ENCODE data around the gene CIAPIN1.

Gene CIAPIN1

DNA sequence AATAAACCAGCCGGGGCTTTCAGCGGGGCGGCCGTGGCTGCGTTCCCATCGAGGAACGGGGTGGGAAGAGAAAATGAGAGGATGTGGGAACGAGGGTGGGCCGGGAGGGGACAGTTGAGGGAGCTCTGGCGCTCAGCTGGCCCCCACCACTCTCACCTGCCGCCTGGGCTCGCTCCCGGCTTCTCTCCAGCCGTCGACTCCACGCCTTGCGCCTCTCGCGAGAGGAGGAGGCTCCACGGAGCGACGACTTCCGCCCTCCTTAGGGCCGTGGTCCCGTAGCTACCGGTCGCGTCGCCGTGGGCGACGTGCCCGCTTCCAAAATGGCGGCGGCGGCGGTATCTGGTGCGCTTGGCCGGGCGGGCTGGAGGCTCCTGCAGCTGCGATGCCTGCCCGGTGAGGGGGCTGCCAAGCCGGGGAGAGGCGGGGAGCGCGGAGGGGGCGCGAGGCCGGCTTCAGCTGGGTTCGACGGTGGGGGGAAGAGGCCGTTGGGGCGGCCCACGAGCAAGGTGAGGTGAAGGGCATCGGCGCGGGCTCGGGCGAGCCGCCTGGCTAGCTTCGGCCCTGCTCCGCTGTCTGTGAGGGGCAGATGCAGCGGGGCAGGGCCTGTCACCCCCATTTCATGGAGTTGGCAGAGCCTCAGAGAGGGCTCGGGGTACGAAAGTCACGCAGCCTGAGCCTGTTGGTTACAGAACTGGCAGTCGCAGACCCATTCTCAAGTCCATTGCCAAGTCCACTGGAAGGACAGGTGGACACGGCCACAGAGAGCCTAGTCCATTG is at the start of gene CIAPIN1, which contains the start of gene COQ9:
Gene CIAPIN1, minus strand, starts transcription at position 200 of the 777 bp plus-strand sequence. CDS start 6,457 bp downstream, outside the sequence.
Gene COQ9, plus strand, starts transcription at position 294 of the 777 bp plus-strand sequence. Its CDS starts 27 bp downstream, at position 321.
- no peak for FAIRE-seq

DNA sequence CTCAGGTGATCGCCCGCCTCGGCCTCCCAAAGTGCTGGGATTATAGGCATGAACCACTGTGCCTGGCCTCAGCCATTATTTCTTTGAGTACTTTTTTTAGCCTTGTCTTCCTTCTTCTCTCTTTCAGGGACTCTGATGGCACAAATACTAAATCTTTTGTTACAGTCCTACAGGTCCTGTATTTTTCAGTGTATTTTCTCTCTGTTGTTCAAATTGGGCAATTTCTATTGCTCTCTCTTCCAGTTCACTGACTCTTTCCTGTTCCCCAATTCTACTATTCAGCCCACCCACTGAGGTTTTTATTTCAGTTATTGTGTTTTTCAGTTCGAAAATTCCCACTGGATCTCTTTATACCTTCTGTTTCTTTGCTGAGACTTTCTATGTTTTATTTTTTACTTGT is 46.6 kb upstream of the CIAPIN1 start:
- FAIRE-seq = no peak

DNA sequence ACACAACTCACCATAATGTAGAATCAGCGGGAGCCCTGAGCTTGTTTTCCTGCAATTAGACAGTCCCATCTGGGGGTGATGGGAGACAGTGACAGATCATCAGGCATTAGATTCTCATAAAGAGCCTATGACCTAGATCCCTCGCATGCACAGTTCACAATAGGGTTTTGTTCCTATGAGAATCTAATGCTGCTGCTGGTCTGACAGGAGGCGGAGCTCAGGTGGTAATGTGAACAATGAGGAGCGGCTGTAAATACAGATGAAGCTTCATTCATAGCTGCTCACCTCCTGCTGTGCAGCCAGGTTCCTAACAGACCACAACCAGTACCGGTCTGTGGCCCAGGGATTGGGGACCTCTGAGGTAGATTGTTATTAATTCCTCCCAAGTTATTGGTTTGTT is 42.0 kb upstream of the CIAPIN1 start:
- no peak for FAIRE-seq

DNA sequence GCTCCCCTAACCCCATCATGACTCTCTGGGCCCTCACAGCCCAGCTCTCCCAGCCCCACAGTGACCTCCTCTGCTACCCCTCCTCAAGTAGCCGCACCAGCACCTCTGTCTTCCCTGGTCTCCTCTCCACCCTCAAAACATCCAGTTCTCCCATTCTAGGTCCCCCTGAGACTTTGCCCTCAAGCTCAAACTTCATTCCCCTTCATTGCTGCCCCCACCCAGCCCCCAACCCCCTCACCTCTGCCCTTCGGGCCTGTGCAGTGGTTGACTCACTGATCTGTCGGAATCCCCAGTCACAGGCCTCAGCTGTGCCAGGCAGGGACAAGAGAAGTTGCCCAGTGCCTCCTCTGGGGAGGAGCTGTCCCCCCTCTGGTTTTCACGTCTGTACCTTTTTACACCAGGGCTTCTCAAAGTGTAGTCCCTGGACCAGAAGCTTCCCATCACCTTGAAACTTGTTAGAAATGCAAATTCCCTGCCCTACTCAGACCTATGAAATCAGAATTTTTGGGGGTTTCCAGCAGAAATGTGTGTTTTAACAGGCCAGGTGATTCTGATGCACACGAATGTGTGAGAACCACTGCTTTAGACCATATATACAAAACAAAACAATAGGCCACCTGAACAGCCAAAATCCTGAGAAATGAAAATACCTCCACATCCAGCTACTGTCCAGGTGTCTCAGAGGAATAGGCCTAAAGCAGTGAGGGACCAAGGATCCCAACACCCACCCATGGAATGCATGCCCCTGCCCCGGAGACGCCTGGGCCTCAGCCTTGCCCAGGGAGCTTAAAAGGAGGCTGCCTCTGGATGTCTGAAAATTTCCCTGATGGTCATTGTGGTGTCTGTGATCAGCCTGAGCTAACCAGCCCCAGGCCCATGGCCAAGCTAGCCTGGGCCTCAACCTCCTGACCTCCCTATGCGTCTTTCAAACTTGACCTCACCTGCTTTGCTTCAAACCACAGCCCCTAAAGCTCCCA is 40.0 kb upstream of the CIAPIN1 start:
- no peak for FAIRE-seq

DNA sequence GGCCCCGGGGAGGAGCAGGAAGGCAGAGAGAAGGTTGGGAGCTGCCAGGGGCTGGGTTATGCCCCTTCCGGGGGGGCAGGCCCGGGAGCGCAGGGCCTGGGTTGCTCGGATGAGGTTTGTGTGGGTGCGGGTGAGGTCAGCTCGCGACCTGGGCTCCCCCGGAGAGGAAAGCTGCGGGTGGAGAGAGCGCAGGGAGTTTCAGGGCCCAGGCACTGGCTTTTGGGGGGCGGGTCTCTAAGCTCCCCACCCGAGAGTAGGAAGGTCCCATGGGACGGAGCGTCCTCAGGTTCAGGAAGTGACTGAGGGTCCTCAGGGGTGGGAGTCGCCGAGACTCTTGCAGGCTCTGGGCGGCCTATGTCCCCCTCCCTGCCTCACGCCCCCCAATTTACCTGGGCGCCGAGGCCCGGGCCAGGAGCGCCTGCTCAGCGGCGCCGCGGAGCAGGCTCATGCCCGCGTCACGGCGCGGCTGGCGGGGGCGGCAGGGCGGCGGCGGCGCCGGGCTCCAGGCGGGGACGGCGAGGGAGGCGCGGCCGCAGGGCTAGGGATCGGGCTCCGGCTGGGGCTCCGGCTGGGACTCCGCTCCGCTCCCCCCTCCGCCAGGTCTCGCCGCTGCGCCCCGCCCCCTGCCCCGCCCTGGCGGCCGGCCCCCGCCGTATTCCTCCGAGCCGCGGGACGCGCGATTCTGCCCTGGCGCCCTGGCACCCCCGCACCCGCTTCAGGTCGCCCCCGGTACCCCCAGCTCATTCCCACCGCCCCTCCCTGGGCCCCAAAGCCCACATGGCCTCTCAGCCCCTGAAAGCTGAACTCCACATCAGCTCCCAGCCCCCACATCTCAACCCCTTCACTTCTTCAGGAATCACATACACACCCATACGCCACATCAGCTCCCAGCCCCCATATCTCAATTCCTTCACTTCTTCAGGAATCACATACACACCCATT is 39.0 kb upstream of the CIAPIN1 start, which contains the start of gene DOK4:
Gene DOK4, minus strand, starts transcription at position 578 of the 942 bp plus-strand sequence. CDS start 6,986 bp downstream, outside the sequence.
- FAIRE-seq = no peak

DNA sequence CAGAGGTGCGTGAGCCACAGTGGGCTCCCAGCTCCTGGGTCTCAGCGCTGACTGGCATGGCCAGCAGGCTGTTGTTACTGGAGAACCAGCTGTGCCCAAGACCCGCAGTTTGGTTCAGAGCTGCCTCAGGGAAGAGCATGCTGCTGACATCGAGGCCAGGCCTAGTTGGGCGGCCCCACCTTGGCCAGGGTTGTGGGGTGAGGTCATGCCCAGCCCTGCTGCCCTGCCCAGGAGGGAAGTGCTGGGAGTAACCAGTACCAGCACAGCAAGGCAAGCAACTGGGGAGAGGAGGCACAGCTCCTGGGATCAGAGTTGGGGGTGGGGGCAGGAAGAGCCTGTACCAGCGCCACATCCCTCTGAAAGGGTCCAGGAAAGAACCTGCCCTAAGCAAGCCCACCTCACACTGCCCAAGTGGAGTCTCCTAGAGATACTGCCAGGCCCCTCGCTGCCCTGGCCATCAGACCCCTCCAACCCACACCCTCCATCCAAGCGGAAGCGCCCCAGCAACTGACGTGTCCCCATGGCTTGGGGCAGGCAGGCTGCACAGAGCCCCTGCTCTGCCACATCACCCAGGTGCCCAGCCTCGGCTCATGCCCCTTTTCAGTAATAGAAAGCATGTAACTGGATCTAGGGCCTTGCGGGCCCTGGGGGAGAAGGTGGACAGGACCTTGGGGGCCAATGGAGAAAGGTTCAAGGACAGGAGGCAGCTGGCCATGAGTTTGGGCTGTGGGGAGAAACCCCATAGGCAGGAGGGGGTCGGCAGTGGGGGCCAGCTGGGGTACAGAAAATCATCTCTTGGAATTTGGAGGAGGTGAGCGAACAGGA is 38.1 kb upstream of the CIAPIN1 start:
- no peak for FAIRE-seq

DNA sequence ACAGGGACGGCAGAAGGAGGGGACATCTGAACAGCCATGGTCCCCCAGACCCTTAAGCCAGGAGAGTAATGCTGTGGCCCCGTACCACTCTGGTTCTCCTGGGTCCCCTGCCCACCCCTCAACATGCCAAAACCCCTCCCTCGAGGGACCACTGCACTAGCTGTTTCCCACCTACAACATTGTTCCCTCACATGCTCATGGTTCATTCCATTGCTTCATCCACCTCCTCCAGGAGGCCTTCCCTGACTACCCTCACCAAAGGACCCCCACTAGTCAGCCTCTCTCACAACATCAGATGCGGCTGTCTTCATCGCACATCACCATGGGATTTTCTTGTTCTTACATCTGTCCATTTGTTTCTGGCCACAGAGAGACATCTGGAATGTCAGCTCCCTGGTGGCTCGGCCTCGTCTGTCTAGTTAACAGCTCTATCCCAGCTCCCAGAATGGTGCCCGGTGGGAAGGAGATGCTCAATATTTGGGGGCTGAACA is 37.4 kb upstream of the CIAPIN1 start:
- FAIRE-seq = no peak

DNA sequence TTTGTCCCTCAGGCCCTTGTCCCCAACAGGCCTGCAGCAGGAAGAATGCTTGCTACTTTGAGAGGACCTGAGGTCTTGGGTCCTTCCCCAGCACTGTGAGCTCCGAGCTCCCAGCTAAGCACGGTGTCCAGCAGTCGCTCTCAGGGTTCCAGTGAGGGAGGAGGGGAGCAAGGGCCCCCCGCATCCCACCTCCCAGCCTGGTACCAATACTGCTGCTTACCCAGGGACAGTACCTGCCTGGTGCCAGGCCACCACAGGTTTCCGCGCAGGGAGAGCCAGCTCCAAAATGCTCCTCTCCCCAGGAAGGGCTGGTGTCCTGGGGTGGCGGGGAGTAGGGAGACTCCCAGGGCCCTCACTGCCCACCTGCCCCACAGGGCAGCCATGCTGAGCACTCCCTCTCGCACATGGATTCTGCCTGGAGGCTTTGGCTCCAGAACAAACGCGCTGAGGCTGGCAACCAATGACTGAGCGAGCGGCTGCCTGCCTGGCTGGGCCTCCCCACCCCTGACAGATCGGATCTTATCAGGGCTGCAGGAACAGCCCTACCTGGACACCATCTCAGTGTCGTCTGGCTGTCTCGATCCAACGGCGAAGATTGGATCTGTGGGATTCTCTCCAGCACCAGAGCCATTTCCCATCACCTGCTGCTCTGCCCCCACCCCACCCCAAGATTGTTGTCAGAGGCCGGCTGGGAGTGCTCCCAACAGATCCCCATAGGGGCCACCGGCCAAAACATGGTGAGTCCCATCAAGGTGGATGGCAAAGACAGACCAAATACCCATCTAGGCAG is 36.7 kb upstream of the CIAPIN1 start:
- FAIRE-seq = no peak

DNA sequence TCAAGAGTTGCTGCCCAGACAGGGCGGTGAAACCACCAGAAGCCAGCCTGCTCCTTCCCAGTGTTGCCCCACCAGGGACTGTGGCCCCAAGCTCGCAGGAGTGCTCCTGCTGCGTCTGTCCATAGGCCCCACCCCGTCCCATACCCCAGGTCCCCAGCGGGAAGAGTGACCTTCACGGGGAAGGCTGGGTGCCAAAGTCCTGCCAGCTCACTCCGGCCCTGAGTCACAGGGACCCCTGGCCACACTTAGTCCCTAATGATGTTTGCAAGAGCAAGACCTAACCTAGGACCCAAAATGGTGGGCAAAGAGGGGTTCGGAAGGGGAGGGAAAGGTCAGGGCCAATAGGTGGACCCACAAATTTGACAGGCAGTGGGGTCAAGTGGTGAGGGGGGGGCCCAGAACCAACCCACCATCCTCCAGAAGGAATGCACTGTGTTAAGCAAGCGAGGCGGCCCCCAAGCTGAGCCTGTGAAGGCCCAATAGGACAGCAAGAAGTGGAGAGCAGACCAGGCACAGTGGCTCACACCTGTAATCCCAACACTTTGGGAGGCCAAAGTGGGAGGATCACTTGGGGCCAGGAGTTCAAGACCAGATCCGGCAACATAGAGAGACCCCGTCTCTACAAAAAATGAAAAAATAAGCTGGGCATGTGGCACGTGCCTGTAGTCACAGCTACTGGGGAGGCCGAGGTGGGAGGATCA is 35.8 kb upstream of the CIAPIN1 start:
- FAIRE-seq = no peak

DNA sequence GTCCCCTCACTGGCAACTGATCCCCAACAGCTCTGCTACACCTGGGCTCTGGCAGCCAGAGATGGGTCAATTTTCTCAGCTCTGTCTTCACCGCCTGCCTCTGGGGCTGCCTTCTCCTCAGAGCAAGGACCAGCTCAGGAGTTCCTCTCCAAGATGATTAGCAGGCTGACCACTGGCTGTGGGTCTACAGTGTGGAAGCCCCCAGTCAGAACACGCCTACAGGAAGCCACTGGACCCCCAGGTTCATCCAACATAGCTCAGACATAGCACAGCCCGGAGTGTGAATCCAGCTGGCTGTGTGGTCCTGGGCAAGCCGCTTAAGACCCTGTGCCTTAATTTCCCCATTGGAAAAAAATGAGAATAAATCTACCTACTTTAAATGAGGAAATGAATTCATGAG is 34.2 kb upstream of the CIAPIN1 start:
- FAIRE-seq = no peak

DNA sequence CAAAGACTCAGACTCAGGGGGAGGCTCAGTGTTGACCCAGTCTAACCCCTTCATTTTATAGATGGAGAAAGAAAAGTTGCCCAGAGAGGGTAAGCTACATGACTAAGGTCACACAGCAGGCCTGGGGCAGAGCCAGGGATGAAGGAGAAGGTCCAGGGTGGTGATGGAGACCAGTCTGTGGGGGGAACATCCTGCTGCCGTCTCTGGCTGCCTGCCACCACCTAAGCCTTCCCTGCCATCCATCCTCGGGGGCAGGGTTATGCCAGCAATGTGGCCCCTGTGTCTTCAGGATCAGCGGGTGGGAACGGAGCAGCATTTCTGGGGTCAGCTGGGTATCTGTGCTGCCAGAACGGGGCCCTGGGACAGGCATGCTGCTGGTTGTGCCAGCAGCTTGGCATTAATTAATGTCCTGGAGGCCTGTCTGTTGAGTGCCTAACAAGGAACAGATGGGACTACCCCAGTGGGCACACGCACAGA is 33.6 kb upstream of the CIAPIN1 start:
- FAIRE-seq = no peak

DNA sequence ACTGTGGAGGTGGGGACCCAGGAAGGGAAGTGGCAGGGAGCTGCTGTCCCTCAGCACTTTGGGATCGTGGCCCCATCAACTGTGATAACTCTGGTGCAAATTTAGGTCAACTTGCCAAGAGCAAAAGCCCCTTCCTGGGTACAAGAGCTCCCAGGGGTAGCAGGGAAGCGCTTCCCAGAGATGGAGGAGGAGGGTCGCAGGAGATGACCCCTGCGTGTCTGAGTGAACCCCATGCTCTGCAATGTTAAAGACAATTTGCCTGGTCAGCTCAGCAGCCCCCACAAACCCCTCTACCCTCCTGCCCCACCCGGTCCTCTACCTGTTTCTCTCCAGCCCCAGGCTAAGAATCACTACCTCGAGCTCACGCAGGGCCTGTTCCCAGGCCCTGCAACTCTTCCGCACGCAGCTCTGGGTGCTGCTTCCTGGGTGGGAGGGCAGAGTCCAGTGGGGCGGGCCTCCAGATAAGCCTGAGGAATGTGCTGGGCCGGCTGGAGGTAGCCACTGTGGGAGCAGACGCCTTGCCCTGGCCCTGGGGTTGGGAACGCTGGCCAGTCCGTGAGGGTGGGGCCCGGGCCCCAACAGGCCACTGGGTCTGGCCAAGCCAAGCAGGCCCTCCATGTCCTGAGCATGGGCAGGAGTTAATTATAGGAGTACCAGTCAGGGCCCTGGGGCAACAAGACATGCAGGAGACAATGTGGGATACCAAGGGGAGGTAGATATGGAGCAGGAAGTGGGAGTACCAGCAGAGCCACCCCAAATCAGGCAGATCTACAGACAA is 33.0 kb upstream of the CIAPIN1 start:
- FAIRE-seq = no peak

DNA sequence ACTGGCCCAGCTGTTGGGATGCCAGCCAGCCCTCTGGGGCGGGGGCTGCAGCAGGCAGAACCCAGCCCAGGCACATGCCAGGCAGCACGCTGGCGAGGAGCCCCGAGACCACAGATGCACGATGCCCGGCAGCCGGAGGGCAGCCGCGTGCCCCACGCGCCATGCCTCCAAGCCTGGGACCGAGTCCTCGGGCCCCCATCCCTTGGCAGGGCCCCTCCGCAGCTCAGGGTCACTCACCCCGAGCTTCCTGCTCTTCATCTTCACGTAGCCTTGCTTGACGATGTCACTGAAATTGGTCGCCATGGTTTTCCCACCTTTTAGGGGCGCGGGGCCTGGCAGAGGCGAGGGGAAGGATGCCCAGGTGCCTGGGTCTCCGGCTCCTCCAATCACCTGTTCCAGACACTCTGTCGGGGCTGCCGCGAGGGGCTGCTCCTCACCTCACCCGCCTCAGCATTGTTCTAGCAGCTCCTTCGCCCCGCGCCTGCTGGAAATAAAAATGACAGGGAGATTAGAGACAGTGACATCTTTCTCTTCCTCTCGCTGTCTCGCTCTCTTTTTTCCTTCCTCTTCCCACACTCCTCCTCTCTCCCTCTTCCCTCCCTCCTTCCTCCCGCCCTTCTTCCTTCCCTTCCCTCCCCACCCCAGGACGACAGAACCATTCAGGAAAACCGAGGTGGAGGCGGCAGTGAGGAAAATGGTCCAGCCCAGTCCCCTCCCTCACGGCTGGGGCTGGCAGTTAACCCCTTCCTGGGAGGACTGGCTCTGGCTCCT is 32.2 kb upstream of the CIAPIN1 start:
- FAIRE-seq = no peak

DNA sequence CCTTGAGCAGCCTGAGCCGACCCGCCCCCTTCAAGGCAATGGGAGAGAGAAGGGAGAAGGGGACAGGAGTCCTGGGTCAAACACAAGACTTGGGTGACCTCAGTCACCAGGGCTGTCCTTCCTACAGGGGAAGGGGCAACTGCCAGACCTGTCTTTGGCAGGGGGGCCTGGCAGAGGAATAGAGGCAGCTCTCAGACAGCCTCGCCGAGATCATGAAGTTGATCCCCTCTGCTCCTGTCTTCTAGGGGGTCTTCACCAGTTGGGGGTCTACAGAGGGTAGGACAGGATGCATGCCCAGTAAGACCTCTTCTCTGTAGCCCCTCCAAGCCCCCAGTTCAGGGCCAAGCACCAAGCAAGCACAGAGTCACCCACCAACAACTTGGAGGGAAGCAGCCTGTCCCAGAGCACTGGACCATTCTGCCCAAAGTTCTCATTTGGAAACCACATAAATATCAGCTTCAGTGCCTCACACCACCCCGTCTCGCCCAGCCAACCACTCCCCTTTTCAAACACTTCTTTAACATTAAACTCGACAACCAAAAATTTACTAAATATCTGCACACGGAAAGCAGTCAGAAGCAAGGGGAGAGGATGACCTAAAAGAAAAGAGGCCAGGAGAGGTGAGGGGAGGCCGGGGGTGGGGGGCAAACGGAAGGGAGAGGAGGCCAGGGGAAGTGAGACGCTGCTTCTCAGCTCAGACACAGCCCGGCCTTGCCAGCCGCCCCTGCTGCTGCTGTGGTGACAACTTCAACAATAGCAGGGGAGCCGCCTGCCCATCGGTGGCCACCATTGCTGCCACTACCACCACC is 31.4 kb upstream of the CIAPIN1 start:
- no peak for FAIRE-seq

DNA sequence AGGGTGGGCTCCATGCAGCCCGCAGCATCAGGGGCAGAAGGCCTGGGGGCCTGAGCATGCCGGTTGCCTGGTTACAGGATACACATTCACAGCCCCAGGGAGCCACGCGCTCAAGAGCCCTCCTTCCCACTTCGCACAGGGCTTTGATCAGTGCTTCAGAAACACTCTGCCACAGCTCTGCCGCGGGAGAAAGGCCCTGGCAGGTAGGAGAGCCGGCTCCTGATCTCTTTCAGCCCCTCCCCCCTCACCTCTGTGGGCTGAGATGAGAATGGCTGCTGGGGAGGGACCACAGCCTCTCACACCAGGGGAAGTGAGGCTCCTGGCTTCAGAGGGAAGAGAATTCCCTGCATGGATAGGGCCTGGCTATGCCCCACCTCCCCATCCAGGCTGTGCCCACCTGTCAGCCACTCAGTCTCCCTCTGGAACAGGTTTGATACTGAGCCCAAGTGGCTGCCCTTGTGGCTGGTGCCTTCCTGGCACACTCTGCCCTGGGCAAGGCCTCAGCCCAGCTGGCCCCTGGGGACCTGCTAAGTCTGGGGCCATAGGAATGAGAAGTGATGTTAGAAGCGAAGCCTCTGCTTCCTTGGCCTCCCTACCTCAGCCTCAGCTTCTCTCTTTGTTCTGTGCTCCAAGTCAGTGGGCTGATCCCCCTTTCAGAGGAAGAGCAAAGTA is 30.5 kb upstream of the CIAPIN1 start:
- no peak for FAIRE-seq
